GM23338 (cell line): ENCODE data around the gene LCP2. TPM values are rescaled to one million over a fixed set of nuclear protein-coding genes. Genes with fewer than 3 reads are reported as not detected.

ENCODE experiments used
- ATAC-seq: fragments of 200-7000 bp; cut with Tn5 transposase; 3 replicates; pipeline ENCODE4 v1.9.1; 2020
- DNase-seq: peaks from one replicate; pipeline ENCODE4 v3.0.0-alpha.2; 2015; ENCODE audit warnings: low spot score
- H2AFZ ChIP-seq: fragments of 200-600 bp; sonication (generic); 2 replicates; pipeline ENCODE4 v1.8.0; 2016; ENCODE audit warnings: antibody characterized with exemption, mild to moderate bottlenecking, moderate library complexity
- H3F3A ChIP-seq: fragments of 200-600 bp; sonication (generic); replicated peaks from 2 replicates; pipeline ENCODE4 v1.8.0; 2017; ENCODE audit warnings: antibody characterized with exemption, mixed run types, low read depth
- H3K27ac ChIP-seq: fragments of 200-600 bp; sonication (generic); 2 replicates; pipeline ENCODE4 v1.6.1; 2016; ENCODE audit warnings: low read depth
- H3K27me3 ChIP-seq: fragments of 200-600 bp; sonication (generic); 2 replicates; pipeline ENCODE4 v1.8.0; 2016; ENCODE audit warnings: mild to moderate bottlenecking, mixed run types, moderate library complexity; ENCODE audit not compliant: insufficient read depth
- H3K36me3 ChIP-seq: fragments of 200-600 bp; sonication (generic); 2 replicates; pipeline ENCODE4 v1.8.0; 2016; ENCODE audit warnings: mild to moderate bottlenecking; ENCODE audit not compliant: insufficient read depth
- H3K4me1 ChIP-seq: fragments of 200-600 bp; sonication (generic); 2 replicates; pipeline ENCODE4 v1.8.0; 2016; ENCODE audit warnings: mild to moderate bottlenecking, moderate library complexity; ENCODE audit not compliant: insufficient read depth
- H3K4me2 ChIP-seq: fragments of 200-600 bp; sonication (generic); 2 replicates; pipeline ENCODE4 v1.7.1; 2017; ENCODE audit warnings: mixed run types
- H3K4me3 ChIP-seq: fragments of 200-600 bp; sonication (generic); 2 replicates; pipeline ENCODE4 v1.6.1; 2016; ENCODE audit warnings: mixed run types
- H3K79me2 ChIP-seq: fragments of 200-600 bp; sonication (generic); replicated peaks from 2 replicates; pipeline ENCODE4 v1.8.0; 2017; ENCODE audit warnings: mild to moderate bottlenecking; ENCODE audit not compliant: insufficient read depth
- H3K9me2 ChIP-seq: fragments of 200-600 bp; sonication (generic); 2 replicates; pipeline ENCODE4 v1.8.0; 2017; ENCODE audit not compliant: insufficient read depth
- H4K20me1 ChIP-seq: fragments of 200-600 bp; sonication (generic); replicated peaks from 2 replicates; pipeline ENCODE4 v1.8.0; 2017; ENCODE audit warnings: mild to moderate bottlenecking; ENCODE audit not compliant: insufficient read depth
- H3K27ac Mint-ChIP-seq: 2 replicates; pipeline ENCODE4 v1.8.0; 2020; ENCODE audit warnings: inconsistent platforms, mild to moderate bottlenecking, moderate library complexity, mixed read lengths
- H3K27me3 Mint-ChIP-seq: 3 replicates; pipeline ENCODE4 v1.8.0; 2022; ENCODE audit warnings: low read depth, mild to moderate bottlenecking, moderate library complexity, mixed read lengths, inconsistent platforms; ENCODE audit not compliant: insufficient read depth, poor library complexity
- H3K36me3 Mint-ChIP-seq: 3 replicates; pipeline ENCODE4 v1.8.0; 2021; ENCODE audit warnings: low read depth, mild to moderate bottlenecking, inconsistent platforms, moderate library complexity, mixed read lengths
- H3K4me1 Mint-ChIP-seq: 3 replicates; pipeline ENCODE4 v1.8.0; 2020; ENCODE audit warnings: mild to moderate bottlenecking, inconsistent platforms, mixed read lengths
- H3K4me3 Mint-ChIP-seq: 3 replicates; pipeline ENCODE4 v1.8.0; 2021; ENCODE audit warnings: moderate library complexity, mild to moderate bottlenecking, inconsistent platforms, mixed read lengths
- H3K9me3 Mint-ChIP-seq: 3 replicates; pipeline ENCODE4 v1.8.0; 2020; ENCODE audit warnings: moderate library complexity, mild to moderate bottlenecking, inconsistent platforms, mixed read lengths
- EZH2phosphoT487 ChIP-seq: fragments of 200-600 bp; sonication (generic); IDR thresholded peaks from one replicate; pipeline ENCODE4 v1.8.1; 2018; ENCODE audit warnings: antibody characterized with exemption; ENCODE audit not compliant: unreplicated experiment
- JUNB ChIP-seq: IDR thresholded peaks from one replicate; pipeline ENCODE4 v1.6.1; 2016; ENCODE audit warnings: antibody characterized with exemption; ENCODE audit not compliant: unreplicated experiment
- POLR2AphosphoS5 ChIP-seq: IDR thresholded peaks from 2 replicates; pipeline ENCODE4 v1.6.1; 2016; ENCODE audit warnings: antibody characterized with exemption, low read depth
- STAT1 ChIP-seq: IDR thresholded peaks from one replicate; pipeline ENCODE4 v1.6.1; 2016; ENCODE audit warnings: antibody characterized with exemption; ENCODE audit not compliant: unreplicated experiment
- ZNF114 ChIP-seq: fragments of 250-450 bp; sonication (Bioruptor Pico); IDR thresholded peaks from 2 replicates; pipeline ENCODE4 v1.5.0; 2020; ENCODE audit warnings: mild to moderate bottlenecking, moderate library complexity
- ZNF331 ChIP-seq: fragments of 250-450 bp; sonication (Bioruptor Pico); IDR thresholded peaks from 2 replicates; pipeline ENCODE4 v1.5.0; 2020; ENCODE audit warnings: low read depth, mild to moderate bottlenecking, moderate library complexity
- polyA plus RNA-seq: library from polyadenylated mRNA; unstranded; fragments of >200 nt; fragmentation: Nextera tagmentation; extraction: Ambion mirVana; gene quantifications from 2 replicates; pipeline ENCODE4 v1.2.1, GENCODE V29; 2016
- total RNA-seq: library from RNA; depleted of rRNA; stranded (reverse); fragments of >200 nt; shearing (Covaris generic); gene quantifications from 2 replicates; pipeline ENCODE4 v1.2.3, GENCODE V29; 2014
- TF ChIP-seq, protein P1 (sequence below): IDR thresholded peaks from 2 replicates; pipeline ENCODE4 v1.6.1; 2016; ENCODE audit warnings: antibody characterized with exemption
- TF ChIP-seq, protein P2 (sequence below), 2 experiments: fragments of 200-600 bp in 1 of 2; sonication (generic) in 1 of 2; conservative IDR thresholded peaks; 2 replicates each; pipeline versions ENCODE4 v1.5.1 to v1.6.1; 2016 to 2017; ENCODE audit warnings: antibody characterized with exemption in 2 of 2, low read depth in 2 of 2, mild to moderate bottlenecking in 2 of 2, moderate library complexity in 1 of 2
- TF ChIP-seq, protein P3 (sequence below): IDR thresholded peaks from one replicate; pipeline ENCODE4 v1.6.1; 2018; ENCODE audit warnings: antibody characterized with exemption; ENCODE audit not compliant: unreplicated experiment

LCP2 gene
- total and polyA plus RNA-seq, 2 experiments from 2014 or later = 0.26 to 0.38 TPM

DNA sequence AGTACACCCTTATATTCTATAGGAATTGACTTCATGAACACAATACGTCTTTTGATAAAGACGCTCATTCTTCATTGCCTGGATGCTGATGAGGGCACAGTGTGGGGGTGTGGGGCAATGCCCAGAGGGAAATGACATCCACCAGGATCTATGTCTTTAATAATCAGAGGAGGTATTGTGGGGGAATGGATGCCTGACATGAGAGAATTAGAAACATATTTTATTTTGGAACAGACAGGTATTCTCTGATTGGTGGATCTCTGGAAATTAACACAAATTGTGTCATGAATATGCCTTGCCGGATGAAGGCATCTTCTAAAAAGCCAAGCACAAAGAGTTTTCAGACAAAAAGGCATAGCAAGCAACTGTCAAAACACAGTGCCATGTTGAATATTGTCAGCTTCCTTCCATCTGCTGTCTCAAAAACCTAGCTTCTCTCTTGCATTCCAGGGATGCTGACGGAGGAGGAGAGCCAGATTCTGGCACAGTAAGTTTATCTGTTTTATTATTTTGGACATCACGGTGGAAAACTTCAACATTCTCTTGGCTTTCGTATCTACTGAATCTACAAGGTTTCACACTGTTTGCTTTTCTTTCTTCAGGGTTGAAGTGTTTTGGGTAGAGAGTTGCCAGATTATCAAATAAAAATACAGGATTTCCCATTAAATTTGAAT is 68.7 kb downstream of the LCP2 start:
- Histone ChIP-seq H2AFZ (no peak overlapping the region), H3K27ac (no peak overlapping the region), H3K9me2 (no peaks in the 10 kb centered on the region), H4K20me1 (no peaks in the 10 kb centered on the region), H3K4me2 (no peak overlapping the region), H3K79me2 (no peaks in the 10 kb centered on the region), H3K4me3 (no peak overlapping the region), H3K36me3 (no peaks in the 10 kb centered on the region), H3F3A (no peaks in the 10 kb centered on the region), H3K27me3 (no peaks in the 10 kb centered on the region), H3K4me1 (no peaks in the 10 kb centered on the region)
- peaks cover 6% of the 10 kb centered on the region for H3K27me3 Mint-ChIP-seq
- no peak overlapping the region for H3K4me3 Mint-ChIP-seq
- peaks cover 21% of the 10 kb centered on the region for H3K4me1 Mint-ChIP-seq
- no peaks in the 10 kb centered on the region for H3K9me3 Mint-ChIP-seq
- DNase-seq (no peak), ATAC-seq (no peak)
- no peaks in the 10 kb centered on the region for H3K36me3 Mint-ChIP-seq
- TF ChIP-seq ZNF114 (CRISPR knock-in tag) (no peak), STAT1 (no peak), JUNB (no peak), ZNF331 (CRISPR knock-in tag) (no peak), EZH2phosphoT487 (no peak), POLR2AphosphoS5 (no peak)
- TF ChIP-seq, protein P1, sequence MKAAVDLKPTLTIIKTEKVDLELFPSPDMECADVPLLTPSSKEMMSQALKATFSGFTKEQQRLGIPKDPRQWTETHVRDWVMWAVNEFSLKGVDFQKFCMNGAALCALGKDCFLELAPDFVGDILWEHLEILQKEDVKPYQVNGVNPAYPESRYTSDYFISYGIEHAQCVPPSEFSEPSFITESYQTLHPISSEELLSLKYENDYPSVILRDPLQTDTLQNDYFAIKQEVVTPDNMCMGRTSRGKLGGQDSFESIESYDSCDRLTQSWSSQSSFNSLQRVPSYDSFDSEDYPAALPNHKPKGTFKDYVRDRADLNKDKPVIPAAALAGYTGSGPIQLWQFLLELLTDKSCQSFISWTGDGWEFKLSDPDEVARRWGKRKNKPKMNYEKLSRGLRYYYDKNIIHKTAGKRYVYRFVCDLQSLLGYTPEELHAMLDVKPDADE = no peak
- TF ChIP-seq, protein P2, sequence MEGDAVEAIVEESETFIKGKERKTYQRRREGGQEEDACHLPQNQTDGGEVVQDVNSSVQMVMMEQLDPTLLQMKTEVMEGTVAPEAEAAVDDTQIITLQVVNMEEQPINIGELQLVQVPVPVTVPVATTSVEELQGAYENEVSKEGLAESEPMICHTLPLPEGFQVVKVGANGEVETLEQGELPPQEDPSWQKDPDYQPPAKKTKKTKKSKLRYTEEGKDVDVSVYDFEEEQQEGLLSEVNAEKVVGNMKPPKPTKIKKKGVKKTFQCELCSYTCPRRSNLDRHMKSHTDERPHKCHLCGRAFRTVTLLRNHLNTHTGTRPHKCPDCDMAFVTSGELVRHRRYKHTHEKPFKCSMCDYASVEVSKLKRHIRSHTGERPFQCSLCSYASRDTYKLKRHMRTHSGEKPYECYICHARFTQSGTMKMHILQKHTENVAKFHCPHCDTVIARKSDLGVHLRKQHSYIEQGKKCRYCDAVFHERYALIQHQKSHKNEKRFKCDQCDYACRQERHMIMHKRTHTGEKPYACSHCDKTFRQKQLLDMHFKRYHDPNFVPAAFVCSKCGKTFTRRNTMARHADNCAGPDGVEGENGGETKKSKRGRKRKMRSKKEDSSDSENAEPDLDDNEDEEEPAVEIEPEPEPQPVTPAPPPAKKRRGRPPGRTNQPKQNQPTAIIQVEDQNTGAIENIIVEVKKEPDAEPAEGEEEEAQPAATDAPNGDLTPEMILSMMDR (conservative IDR thresholded peaks at IDR 0.05; ENCODE audit: low read depth in 2 of 2) = no peak
- TF ChIP-seq, protein P3, sequence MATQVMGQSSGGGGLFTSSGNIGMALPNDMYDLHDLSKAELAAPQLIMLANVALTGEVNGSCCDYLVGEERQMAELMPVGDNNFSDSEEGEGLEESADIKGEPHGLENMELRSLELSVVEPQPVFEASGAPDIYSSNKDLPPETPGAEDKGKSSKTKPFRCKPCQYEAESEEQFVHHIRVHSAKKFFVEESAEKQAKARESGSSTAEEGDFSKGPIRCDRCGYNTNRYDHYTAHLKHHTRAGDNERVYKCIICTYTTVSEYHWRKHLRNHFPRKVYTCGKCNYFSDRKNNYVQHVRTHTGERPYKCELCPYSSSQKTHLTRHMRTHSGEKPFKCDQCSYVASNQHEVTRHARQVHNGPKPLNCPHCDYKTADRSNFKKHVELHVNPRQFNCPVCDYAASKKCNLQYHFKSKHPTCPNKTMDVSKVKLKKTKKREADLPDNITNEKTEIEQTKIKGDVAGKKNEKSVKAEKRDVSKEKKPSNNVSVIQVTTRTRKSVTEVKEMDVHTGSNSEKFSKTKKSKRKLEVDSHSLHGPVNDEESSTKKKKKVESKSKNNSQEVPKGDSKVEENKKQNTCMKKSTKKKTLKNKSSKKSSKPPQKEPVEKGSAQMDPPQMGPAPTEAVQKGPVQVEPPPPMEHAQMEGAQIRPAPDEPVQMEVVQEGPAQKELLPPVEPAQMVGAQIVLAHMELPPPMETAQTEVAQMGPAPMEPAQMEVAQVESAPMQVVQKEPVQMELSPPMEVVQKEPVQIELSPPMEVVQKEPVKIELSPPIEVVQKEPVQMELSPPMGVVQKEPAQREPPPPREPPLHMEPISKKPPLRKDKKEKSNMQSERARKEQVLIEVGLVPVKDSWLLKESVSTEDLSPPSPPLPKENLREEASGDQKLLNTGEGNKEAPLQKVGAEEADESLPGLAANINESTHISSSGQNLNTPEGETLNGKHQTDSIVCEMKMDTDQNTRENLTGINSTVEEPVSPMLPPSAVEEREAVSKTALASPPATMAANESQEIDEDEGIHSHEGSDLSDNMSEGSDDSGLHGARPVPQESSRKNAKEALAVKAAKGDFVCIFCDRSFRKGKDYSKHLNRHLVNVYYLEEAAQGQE = no peak
- H3K27ac Mint-ChIP-seq = no peak overlapping the region
